ENCODE results near the gene SCAF1. TPM values are rescaled to one million over a fixed set of nuclear protein-coding genes. Genes with fewer than 3 reads are reported as not detected.

The SCAF1 gene
- total RNA-seq, 1 donor from 2014 or later = 8.7 TPM

- peaks cover 37% of the 10 kb centered on the region for H3K4me1 ChIP-seq
Measured at GRCh38 chr19:49636233-49636932, 5.6 kb upstream of the SCAF1 start.

GRCh38 chr19:49637821-49638738, 3.9 kb upstream of the SCAF1 start:
- H3K36me3 Mint-ChIP-seq = peaks cover 3% of the 10 kb centered on the region
- H4K20me1 ChIP-seq (ENCODE audit: low read depth) = peaks cover 3% of the 10 kb centered on the region
- H3K27ac ChIP-seq = no peak overlapping the region
- TF ChIP-seq, protein P1, sequence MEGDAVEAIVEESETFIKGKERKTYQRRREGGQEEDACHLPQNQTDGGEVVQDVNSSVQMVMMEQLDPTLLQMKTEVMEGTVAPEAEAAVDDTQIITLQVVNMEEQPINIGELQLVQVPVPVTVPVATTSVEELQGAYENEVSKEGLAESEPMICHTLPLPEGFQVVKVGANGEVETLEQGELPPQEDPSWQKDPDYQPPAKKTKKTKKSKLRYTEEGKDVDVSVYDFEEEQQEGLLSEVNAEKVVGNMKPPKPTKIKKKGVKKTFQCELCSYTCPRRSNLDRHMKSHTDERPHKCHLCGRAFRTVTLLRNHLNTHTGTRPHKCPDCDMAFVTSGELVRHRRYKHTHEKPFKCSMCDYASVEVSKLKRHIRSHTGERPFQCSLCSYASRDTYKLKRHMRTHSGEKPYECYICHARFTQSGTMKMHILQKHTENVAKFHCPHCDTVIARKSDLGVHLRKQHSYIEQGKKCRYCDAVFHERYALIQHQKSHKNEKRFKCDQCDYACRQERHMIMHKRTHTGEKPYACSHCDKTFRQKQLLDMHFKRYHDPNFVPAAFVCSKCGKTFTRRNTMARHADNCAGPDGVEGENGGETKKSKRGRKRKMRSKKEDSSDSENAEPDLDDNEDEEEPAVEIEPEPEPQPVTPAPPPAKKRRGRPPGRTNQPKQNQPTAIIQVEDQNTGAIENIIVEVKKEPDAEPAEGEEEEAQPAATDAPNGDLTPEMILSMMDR (IDR thresholded peaks at IDR 0.05) = no peak
- TF ChIP-seq EZH2phosphoT487 (IDR thresholded peaks at IDR 0.05) (no peak), EZH2 (IDR thresholded peaks at IDR 0.05) (no peak)
- H2AFZ ChIP-seq (replicated peaks) = no peak overlapping the region
- H3K4me1 ChIP-seq = peaks cover 42% of the 10 kb centered on the region
- H3K4me3 Mint-ChIP-seq = peak overlapping the region; percentile 82
- H3K27me3 Mint-ChIP-seq (ENCODE audit: insufficient read depth, low read depth) = peaks cover 12% of the 10 kb centered on the region
- H3K79me2 ChIP-seq (ENCODE audit: low read depth) = peaks cover 10% of the 10 kb centered on the region
- peak overlapping the region; percentile 20 for H3K4me3 ChIP-seq
- H3K36me3 ChIP-seq = no peaks in the 10 kb centered on the region
- H3K27me3 ChIP-seq = peaks cover 11% of the 10 kb centered on the region
- peaks cover 42% of the 10 kb centered on the region for H3F3A ChIP-seq (ENCODE audit: low read depth)
- peaks cover 57% of the 10 kb centered on the region for H3K4me1 Mint-ChIP-seq
- H3K27ac Mint-ChIP-seq = peak overlapping the region; percentile 87
- H3K9me3 Mint-ChIP-seq = no peaks in the 10 kb centered on the region
- peak; percentile 69 for DNase-seq (ENCODE audit: low spot score)
- no peaks in the 10 kb centered on the region for H3K9me3 ChIP-seq (ENCODE audit: low read depth)
- no peak overlapping the region for H3K9ac ChIP-seq
- peak overlapping the region; percentile 87 for H3K4me2 ChIP-seq

More at GRCh38 chr19:49636233-49636932, 5.6 kb upstream of the SCAF1 start:
- Histone ChIP-seq H3K4me3 (no peak overlapping the region), H3K36me3 (no peaks in the 10 kb centered on the region), H3K9me3 (ENCODE audit: low read depth) (no peaks in the 10 kb centered on the region), H3K79me2 (ENCODE audit: low read depth) (no peaks in the 10 kb centered on the region), H3F3A (ENCODE audit: low read depth) (peaks cover 35% of the 10 kb centered on the region), H2AFZ (replicated peaks) (no peak overlapping the region), H3K4me2 (peak overlapping the region; percentile 17), H4K20me1 (ENCODE audit: low read depth) (no peaks in the 10 kb centered on the region), H3K9ac (no peak overlapping the region), H3K27ac (no peak overlapping the region), H3K27me3 (peaks cover 11% of the 10 kb centered on the region)
- Mint-ChIP-seq H3K9me3 (no peaks in the 10 kb centered on the region), H3K4me1 (peaks cover 47% of the 10 kb centered on the region), H3K4me3 (peak overlapping the region; percentile 43), H3K36me3 (peaks cover 3% of the 10 kb centered on the region), H3K27me3 (ENCODE audit: insufficient read depth, low read depth) (peaks cover 15% of the 10 kb centered on the region), H3K27ac (peak overlapping the region; percentile 46)
- TF ChIP-seq EZH2 (IDR thresholded peaks at IDR 0.05) = no peak
- TF ChIP-seq, protein P1 (IDR thresholded peaks at IDR 0.05) = no peak
- TF ChIP-seq EZH2phosphoT487 (IDR thresholded peaks at IDR 0.05) = no peak
- DNase-seq (ENCODE audit: low spot score) = peak; percentile 21

DNA sequence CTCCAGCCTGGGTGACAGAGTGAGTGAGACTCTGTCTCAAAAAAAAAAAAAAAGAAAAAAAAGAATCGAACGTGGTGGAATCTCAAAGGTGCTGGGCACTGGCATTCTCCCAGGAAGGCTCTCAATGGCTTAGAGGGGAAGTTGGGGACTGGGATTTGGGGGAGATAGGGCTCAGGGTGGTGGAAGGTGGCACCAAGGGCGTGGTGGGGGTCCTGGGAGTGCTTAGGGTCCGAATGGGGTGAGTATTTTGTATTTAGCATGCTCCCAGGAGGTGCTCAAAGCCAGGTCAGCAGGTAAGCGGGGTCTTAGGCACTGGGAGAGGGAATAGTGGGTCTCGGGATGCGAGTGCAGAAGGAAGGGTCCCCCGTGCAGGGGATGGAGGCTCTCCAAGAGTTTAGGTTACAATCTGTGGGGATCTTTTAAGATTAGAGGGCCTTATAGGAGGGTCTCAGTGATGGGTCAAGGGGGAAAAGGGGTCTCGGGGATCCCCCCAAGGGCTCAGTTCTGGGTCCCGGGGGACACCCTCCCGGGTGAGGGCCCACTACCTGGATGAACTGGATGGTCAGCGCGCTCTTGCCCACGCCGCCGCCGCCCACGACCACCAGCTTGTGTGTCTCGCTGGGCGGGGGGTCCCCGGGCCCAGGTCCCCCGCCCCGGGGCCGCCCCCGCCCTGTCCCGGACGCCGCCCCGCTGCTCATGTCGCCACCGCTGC, 2.5 kb upstream of the SCAF1 start:
- TF ChIP-seq EZH2 (IDR thresholded peaks at IDR 0.05) (no peak), EZH2phosphoT487 (IDR thresholded peaks at IDR 0.05) (no peak)
- TF ChIP-seq, protein P1 (IDR thresholded peaks at IDR 0.05) = no peak
- Mint-ChIP-seq H3K9me3 (no peaks in the 10 kb centered on the region), H3K36me3 (peaks cover 8% of the 10 kb centered on the region), H3K4me1 (peaks cover 71% of the 10 kb centered on the region), H3K4me3 (peak overlapping the region; percentile 99), H3K27ac (peak overlapping the region; percentile 81), H3K27me3 (ENCODE audit: insufficient read depth, low read depth) (peaks cover 12% of the 10 kb centered on the region)
- peak; percentile 31 for DNase-seq (ENCODE audit: low spot score)
- H3K27ac ChIP-seq = no peak overlapping the region
- H3K9ac ChIP-seq = no peak overlapping the region
- peaks cover 11% of the 10 kb centered on the region for H3K27me3 ChIP-seq
- peaks cover 25% of the 10 kb centered on the region for H3K79me2 ChIP-seq (ENCODE audit: low read depth)
- H4K20me1 ChIP-seq (ENCODE audit: low read depth) = peaks cover 18% of the 10 kb centered on the region
- no peaks in the 10 kb centered on the region for H3K9me3 ChIP-seq (ENCODE audit: low read depth)
- H3F3A ChIP-seq (ENCODE audit: low read depth) = peaks cover 44% of the 10 kb centered on the region
- no peak overlapping the region for H2AFZ ChIP-seq (replicated peaks)
- peak overlapping the region; percentile 87 for H3K4me2 ChIP-seq
- peak overlapping the region; percentile 65 for H3K4me3 ChIP-seq
- H3K4me1 ChIP-seq = peaks cover 53% of the 10 kb centered on the region
- no peaks in the 10 kb centered on the region for H3K36me3 ChIP-seq

Measured in neural progenitor cell (in vitro differentiated cells).